Measurements from ENCODE around the gene KLRK1.
"Not testable (repeated sequence)": the region's sequence is repeated elsewhere in the genome, so short reads cannot be mapped to it uniquely, and the experiment has no call there.

The KLRK1 gene

GRCh38 chr12:10389904-10390303, at the start of gene KLRK1:
Gene KLRK1 (minus strand): TSS chr12:10390041. CDS start chr12:10388810, 1,231 bp downstream.
- Histone ChIP-seq H3K27ac (ENCODE audit: low read depth, low read length) (no peak within 1 kb of the TSS), H3K9ac (ENCODE audit: low read depth, low read length) (no peak within 1 kb of the TSS), H3K27me3 (ENCODE audit: control insufficient read depth, insufficient read depth, low read length) (no peaks in the 10 kb centered on the region), H3K4me1 (ENCODE audit: control insufficient read depth, insufficient read depth, low read length) (no peaks in the 10 kb centered on the region), H3K36me3 (ENCODE audit: control insufficient read depth, insufficient read depth, low read length) (no peaks in the 10 kb centered on the region), H3K4me3 (ENCODE audit: low read depth, low read length) (no peak within 1 kb of the TSS), H3K9me3 (ENCODE audit: control insufficient read depth, insufficient read depth, low read length) (no peaks in the 10 kb centered on the region)

GRCh38 chr12:10437601-10438000, 47.8 kb upstream of the KLRK1 start:
- H3K4me3 ChIP-seq (ENCODE audit: low read depth, low read length) = not testable (repeated sequence)

GRCh38 chr12:10435816-10436215, 46.0 kb upstream of the KLRK1 start, which contains the start of gene KLRC2:
Gene KLRC2 (minus strand): TSS chr12:10436010. CDS start chr12:10435986, 24 bp downstream.
- not testable (repeated sequence) for H3K27ac ChIP-seq (ENCODE audit: low read depth, low read length)

More at GRCh38 chr12:10437601-10438000, 47.8 kb upstream of the KLRK1 start:
- H3K4me1 ChIP-seq (ENCODE audit: control insufficient read depth, insufficient read depth, low read length); H3K36me3 ChIP-seq (ENCODE audit: control insufficient read depth, insufficient read depth, low read length); H3K27ac ChIP-seq (ENCODE audit: low read depth, low read length); H3K27me3 ChIP-seq (ENCODE audit: control insufficient read depth, insufficient read depth, low read length); H3K9me3 ChIP-seq (ENCODE audit: control insufficient read depth, insufficient read depth, low read length); H3K9ac ChIP-seq (ENCODE audit: low read depth, low read length): not testable (repeated sequence)

GRCh38 chr12:10430623-10431022, 40.8 kb upstream of the KLRK1 start:
- H3K4me3 ChIP-seq (ENCODE audit: low read depth, low read length); H3K9ac ChIP-seq (ENCODE audit: low read depth, low read length); H3K4me1 ChIP-seq (ENCODE audit: control insufficient read depth, insufficient read depth, low read length); H3K9me3 ChIP-seq (ENCODE audit: control insufficient read depth, insufficient read depth, low read length); H3K27me3 ChIP-seq (ENCODE audit: control insufficient read depth, insufficient read depth, low read length); H3K27ac ChIP-seq (ENCODE audit: low read depth, low read length); H3K36me3 ChIP-seq (ENCODE audit: control insufficient read depth, insufficient read depth, low read length): not testable (repeated sequence)

More at GRCh38 chr12:10435816-10436215, 46.0 kb upstream of the KLRK1 start, which contains the start of gene KLRC2:
- H3K27me3 ChIP-seq (ENCODE audit: control insufficient read depth, insufficient read depth, low read length); H3K4me3 ChIP-seq (ENCODE audit: low read depth, low read length); H3K4me1 ChIP-seq (ENCODE audit: control insufficient read depth, insufficient read depth, low read length); H3K9ac ChIP-seq (ENCODE audit: low read depth, low read length); H3K9me3 ChIP-seq (ENCODE audit: control insufficient read depth, insufficient read depth, low read length); H3K36me3 ChIP-seq (ENCODE audit: control insufficient read depth, insufficient read depth, low read length): not testable (repeated sequence)

- not testable (repeated sequence) for H3K4me1 ChIP-seq (ENCODE audit: control insufficient read depth, insufficient read depth, low read length); H3K9me3 ChIP-seq (ENCODE audit: control insufficient read depth, insufficient read depth, low read length); H3K9ac ChIP-seq (ENCODE audit: low read depth, low read length); H3K4me3 ChIP-seq (ENCODE audit: low read depth, low read length); H3K36me3 ChIP-seq (ENCODE audit: control insufficient read depth, insufficient read depth, low read length); H3K27me3 ChIP-seq (ENCODE audit: control insufficient read depth, insufficient read depth, low read length); H3K27ac ChIP-seq (ENCODE audit: low read depth, low read length)
Measured at GRCh38 chr12:10425938-10426337, 36.1 kb upstream of the KLRK1 start.

- H3K27ac ChIP-seq (ENCODE audit: low read depth, low read length); H3K4me3 ChIP-seq (ENCODE audit: low read depth, low read length); H3K36me3 ChIP-seq (ENCODE audit: control insufficient read depth, insufficient read depth, low read length); H3K4me1 ChIP-seq (ENCODE audit: control insufficient read depth, insufficient read depth, low read length); H3K9me3 ChIP-seq (ENCODE audit: control insufficient read depth, insufficient read depth, low read length); H3K27me3 ChIP-seq (ENCODE audit: control insufficient read depth, insufficient read depth, low read length); H3K9ac ChIP-seq (ENCODE audit: low read depth, low read length): not testable (repeated sequence)
Measured at GRCh38 chr12:10424260-10424899, 34.5 kb upstream of the KLRK1 start.

GRCh38 chr12:10422159-10422558, 32.3 kb upstream of the KLRK1 start:
- H3K27me3 ChIP-seq (ENCODE audit: control insufficient read depth, insufficient read depth, low read length); H3K4me1 ChIP-seq (ENCODE audit: control insufficient read depth, insufficient read depth, low read length); H3K9ac ChIP-seq (ENCODE audit: low read depth, low read length); H3K4me3 ChIP-seq (ENCODE audit: low read depth, low read length); H3K27ac ChIP-seq (ENCODE audit: low read depth, low read length); H3K36me3 ChIP-seq (ENCODE audit: control insufficient read depth, insufficient read depth, low read length); H3K9me3 ChIP-seq (ENCODE audit: control insufficient read depth, insufficient read depth, low read length): not testable (repeated sequence)

- H3K27ac ChIP-seq (ENCODE audit: low read depth, low read length); H3K4me1 ChIP-seq (ENCODE audit: control insufficient read depth, insufficient read depth, low read length); H3K27me3 ChIP-seq (ENCODE audit: control insufficient read depth, insufficient read depth, low read length); H3K36me3 ChIP-seq (ENCODE audit: control insufficient read depth, insufficient read depth, low read length); H3K9me3 ChIP-seq (ENCODE audit: control insufficient read depth, insufficient read depth, low read length); H3K4me3 ChIP-seq (ENCODE audit: low read depth, low read length); H3K9ac ChIP-seq (ENCODE audit: low read depth, low read length): not testable (repeated sequence)
Measured at GRCh38 chr12:10420334-10420733, 30.5 kb upstream of the KLRK1 start, which contains the start of gene KLRC3. Gene KLRC3 (minus strand): TSS chr12:10420595. CDS start chr12:10420550, 45 bp downstream.

GRCh38 chr12:10409392-10409791, 19.6 kb upstream of the KLRK1 start, which contains the start of gene KLRC4:
Gene KLRC4 (minus strand): TSS chr12:10409757. CDS start chr12:10409575, 182 bp downstream.
- Histone ChIP-seq H3K27ac (ENCODE audit: low read depth, low read length) (no peak within 1 kb of the TSS), H3K9me3 (ENCODE audit: control insufficient read depth, insufficient read depth, low read length) (no peaks in the 10 kb centered on the region), H3K9ac (ENCODE audit: low read depth, low read length) (no peak within 1 kb of the TSS), H3K4me3 (ENCODE audit: low read depth, low read length) (no peak within 1 kb of the TSS), H3K4me1 (ENCODE audit: control insufficient read depth, insufficient read depth, low read length) (peaks cover 4% of the 10 kb centered on the region), H3K36me3 (ENCODE audit: control insufficient read depth, insufficient read depth, low read length) (no peaks in the 10 kb centered on the region), H3K27me3 (ENCODE audit: control insufficient read depth, insufficient read depth, low read length) (no peaks in the 10 kb centered on the region)

- no peak overlapping the region for H3K27ac ChIP-seq (ENCODE audit: low read depth, low read length)
- H3K9ac ChIP-seq (ENCODE audit: low read depth, low read length) = no peak overlapping the region
- H3K27me3 ChIP-seq (ENCODE audit: control insufficient read depth, insufficient read depth, low read length) = no peaks in the 10 kb centered on the region
- peaks cover 4% of the 10 kb centered on the region for H3K4me1 ChIP-seq (ENCODE audit: control insufficient read depth, insufficient read depth, low read length)
- no peaks in the 10 kb centered on the region for H3K9me3 ChIP-seq (ENCODE audit: control insufficient read depth, insufficient read depth, low read length)
- H3K4me3 ChIP-seq (ENCODE audit: low read depth, low read length) = no peak overlapping the region
- H3K36me3 ChIP-seq (ENCODE audit: control insufficient read depth, insufficient read depth, low read length) = no peaks in the 10 kb centered on the region
Measured at GRCh38 chr12:10408842-10409241, 19.0 kb upstream of the KLRK1 start.

GRCh38 chr12:10406725-10407124, 16.9 kb upstream of the KLRK1 start:
- Histone ChIP-seq H3K9me3 (ENCODE audit: control insufficient read depth, insufficient read depth, low read length) (no peaks in the 10 kb centered on the region), H3K27ac (ENCODE audit: low read depth, low read length) (no peak overlapping the region), H3K27me3 (ENCODE audit: control insufficient read depth, insufficient read depth, low read length) (no peaks in the 10 kb centered on the region), H3K9ac (ENCODE audit: low read depth, low read length) (no peak overlapping the region), H3K4me3 (ENCODE audit: low read depth, low read length) (no peak overlapping the region), H3K4me1 (ENCODE audit: control insufficient read depth, insufficient read depth, low read length) (peaks cover 4% of the 10 kb centered on the region), H3K36me3 (ENCODE audit: control insufficient read depth, insufficient read depth, low read length) (no peaks in the 10 kb centered on the region)
